HG02642 (cell line): ENCODE data around the gene CLCNKB.
A peak's percentile ranks its signal among the peaks of the same experiment; 100 is the strongest.
"Not testable (repeated sequence)": the region's sequence is repeated elsewhere in the genome, so short reads cannot be mapped to it uniquely, and the experiment has no call there.

ENCODE experiments used
- ATAC-seq: cut with Tn5 transposase; IDR thresholded peaks from one replicate; pipeline ENCODE4 v1.9.1; 2021; ENCODE audit warnings: mild to moderate bottlenecking; ENCODE audit not compliant: unreplicated experiment, poor library complexity

The CLCNKB gene

GRCh38 chr1:16043521-16043920, at the start of gene CLCNKB:
Gene CLCNKB (plus strand): TSS chr1:16043782. CDS start chr1:16044493, 711 bp downstream.
- ATAC-seq, result no peak

GRCh38 chr1:15994081-15994480, 49.5 kb upstream of the CLCNKB start:
- ATAC-seq, result no peak

GRCh38 chr1:15994590-15995351, 48.8 kb upstream of the CLCNKB start:
- ATAC-seq, result no peak

- no peak for ATAC-seq
These were observed 46.5 kb upstream of the CLCNKB start for GRCh38 chr1:15997076-15997585.

GRCh38 chr1:15997637-15998280, 45.8 kb upstream of the CLCNKB start:
- no peak for ATAC-seq

GRCh38 chr1:15998929-15999328, 44.7 kb upstream of the CLCNKB start:
- no peak for ATAC-seq

DNA sequence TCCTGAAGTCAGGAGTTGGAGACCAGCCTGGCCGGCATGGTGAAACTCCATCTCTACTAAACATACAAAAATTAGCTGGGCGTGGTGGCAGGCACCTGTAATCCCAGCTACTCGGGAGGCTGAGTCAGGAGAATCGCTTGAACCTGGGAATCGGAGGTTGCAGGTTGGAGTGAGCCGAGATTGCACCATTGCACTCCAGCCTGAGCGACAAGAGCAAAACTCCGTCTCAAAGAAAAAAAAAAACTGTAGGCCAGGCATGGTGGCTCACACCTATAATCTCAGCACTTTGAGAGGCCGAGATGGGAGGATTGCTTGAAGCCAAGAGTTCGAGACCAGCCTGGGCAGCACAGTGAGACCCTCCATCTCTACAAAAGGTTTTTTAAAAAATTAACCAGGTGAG, 42.3 kb upstream of the CLCNKB start:
- not testable (repeated sequence) for ATAC-seq

- ATAC-seq, result no peak
These were observed 38.0 kb upstream of the CLCNKB start for GRCh38 chr1:16005597-16005996.

- ATAC-seq, result no peak
These were observed 37.6 kb upstream of the CLCNKB start for GRCh38 chr1:16006010-16006409.

DNA sequence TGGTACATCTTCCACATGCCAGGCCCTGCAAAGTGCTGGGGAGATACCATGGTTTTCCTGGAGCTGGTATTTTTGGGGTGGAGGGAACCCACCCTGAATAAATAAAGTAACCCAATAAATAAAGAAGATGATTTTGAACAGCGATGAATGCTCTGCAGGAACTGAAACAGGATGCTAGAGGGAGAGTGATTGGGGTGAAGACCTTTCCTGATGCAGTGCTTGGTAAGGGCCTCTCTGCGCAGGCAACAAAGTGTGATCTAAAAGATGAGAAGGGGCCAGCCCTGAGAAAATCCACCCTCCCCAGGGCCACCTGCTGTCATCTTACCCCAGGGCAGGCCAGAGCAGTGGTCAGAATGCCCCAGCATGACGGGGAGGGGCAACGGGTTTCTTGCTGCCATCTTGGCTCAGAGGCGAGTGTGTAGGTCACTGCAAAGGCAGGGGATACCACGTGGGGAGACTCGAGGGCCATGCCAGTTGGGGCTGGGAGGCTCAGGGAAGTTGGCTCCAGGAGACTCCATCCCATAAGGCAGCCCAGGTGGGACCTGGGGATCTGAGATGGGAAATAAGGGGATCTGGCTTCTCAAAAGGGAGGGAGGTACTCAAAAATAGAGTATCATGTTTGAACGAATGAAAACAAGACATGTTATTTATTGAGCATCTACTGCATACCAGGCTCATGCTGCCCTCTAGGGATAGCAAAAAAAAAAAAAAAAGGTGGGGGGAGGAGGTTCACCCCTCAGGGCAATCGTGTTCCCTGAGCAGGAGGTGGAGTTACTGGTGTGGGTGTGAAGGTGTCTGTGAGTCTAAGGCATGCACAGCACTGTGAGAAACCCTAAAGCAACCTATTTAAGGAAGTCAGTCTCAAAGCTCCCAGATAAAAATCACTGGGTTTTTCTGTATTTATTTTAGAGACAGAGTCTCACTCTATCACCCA, 36.8 kb upstream of the CLCNKB start:
- no peak for ATAC-seq

DNA sequence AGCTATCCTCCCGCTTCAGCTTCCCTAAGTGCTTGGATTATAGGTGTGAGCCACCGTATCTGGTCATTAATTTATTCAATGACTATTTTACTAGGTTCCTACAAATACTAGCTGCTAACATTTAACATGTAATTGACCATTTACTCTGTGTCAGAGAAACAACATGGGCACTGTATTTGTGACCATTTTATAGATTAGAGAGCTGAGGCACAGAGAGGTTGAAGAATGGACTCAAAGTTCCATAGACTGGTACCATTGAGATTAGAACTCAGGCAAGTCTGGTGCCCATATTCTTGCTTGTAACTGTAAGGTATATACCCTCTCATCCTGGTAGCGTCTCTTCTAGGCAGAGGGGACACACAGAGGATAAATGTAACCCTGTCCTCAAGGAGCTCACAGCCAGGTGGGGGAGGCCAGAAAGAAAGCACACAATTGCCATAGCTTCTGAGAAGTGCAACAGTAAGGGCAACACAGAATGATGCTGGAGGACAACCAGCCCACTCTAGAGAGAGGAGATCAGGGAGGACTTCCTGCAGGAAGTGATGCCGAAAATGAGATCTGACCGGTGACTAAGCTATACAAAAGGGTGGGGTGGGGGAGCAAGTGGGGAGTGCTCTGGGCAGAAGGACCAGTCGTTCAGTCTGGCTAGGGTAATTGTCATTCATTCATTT, 35.8 kb upstream of the CLCNKB start:
- ATAC-seq, result no peak

DNA sequence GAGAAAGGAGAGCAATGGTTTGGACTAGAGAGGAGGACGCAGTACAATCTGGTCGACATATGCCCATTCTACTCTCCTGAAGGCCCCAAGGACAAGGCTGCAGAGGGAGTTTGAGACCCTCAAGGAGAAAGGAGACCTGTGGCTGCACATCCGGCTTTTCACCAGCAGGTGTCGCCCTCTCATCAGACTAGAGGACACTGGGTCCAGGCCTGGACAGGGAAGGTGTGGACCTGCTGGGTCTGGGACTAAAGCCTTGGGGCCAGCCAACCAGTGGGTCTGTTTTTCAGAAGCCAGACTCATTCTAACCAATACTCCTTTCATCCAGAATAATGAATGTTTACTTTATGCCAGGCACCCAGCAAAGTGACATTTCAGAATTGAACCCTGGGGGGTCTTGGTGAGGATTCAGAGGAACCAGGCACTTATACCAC, 34.5 kb upstream of the CLCNKB start:
- ATAC-seq, result peak; percentile 37

DNA sequence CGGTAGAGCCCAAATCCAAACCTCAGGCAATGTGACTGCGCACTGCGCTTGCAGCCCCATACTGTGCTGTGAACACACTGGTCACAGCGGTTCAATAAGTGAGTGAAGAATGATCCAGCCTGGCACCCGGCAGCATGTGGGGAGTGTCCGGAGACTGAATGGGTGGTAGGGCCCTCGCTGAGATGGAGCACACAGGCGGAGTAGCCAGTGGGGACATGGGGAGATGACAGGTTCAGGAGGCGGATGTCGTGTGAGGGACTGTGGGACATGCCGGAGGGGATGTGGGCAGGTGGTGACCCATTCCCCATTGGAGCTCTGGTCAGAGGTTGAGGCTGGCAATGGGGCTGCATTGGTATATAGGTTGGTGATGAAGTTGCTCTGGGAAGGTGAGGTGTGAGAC, 33.9 kb upstream of the CLCNKB start:
- no peak for ATAC-seq

DNA sequence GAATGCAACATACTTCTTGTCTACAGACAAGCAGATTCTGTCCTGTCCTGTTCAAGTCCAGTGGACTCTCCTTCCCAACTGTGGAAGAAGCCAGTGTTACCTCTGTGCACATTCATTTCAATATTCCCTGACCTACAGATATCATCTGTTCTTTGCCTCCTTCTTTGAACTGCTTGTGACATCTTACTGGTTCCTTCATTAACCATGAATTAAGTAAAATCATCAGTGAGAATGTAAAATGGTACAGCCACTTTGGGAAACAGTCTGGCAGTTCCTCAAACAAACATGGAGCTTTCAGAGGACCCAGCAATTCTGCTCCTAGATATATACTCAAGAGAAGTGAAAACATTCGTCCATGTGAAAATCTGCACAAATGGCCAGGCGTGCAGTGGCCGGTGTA, 32.7 kb upstream of the CLCNKB start:
- no peak for ATAC-seq

DNA sequence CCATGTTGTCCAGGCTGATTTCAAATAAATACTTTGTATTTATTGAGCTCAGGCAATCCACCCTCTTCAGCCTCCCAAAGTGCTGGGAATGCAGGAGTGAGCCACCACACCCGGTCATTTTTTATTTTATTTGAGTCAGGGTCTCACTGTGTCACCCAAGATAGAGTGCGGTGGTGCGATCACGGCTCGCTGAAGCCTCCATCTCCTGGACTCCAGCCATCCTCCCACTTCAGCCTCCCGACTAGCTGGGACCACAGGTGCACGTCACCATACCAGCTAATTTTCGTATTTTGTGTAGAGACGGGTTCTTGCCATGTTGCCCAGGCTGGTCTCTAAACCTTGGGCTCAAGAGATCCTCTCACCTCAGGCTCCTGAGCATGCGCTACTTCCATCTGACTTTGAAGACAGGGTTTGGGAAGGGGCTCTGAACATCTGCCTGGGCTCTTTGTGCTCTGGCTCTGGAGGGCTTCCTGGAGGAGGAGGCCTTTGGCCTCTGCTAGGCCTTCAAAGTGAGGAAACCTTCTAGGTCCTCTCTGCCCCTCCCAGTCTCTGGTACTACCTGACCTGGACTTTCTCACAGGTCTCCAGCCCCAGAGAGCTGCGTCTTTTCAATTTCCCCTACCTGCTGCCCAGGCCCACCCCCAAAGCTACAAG, 31.5 kb upstream of the CLCNKB start:
- ATAC-seq, result no peak

- no peak for ATAC-seq
These were observed 30.9 kb upstream of the CLCNKB start for GRCh38 chr1:16012590-16013219.

DNA sequence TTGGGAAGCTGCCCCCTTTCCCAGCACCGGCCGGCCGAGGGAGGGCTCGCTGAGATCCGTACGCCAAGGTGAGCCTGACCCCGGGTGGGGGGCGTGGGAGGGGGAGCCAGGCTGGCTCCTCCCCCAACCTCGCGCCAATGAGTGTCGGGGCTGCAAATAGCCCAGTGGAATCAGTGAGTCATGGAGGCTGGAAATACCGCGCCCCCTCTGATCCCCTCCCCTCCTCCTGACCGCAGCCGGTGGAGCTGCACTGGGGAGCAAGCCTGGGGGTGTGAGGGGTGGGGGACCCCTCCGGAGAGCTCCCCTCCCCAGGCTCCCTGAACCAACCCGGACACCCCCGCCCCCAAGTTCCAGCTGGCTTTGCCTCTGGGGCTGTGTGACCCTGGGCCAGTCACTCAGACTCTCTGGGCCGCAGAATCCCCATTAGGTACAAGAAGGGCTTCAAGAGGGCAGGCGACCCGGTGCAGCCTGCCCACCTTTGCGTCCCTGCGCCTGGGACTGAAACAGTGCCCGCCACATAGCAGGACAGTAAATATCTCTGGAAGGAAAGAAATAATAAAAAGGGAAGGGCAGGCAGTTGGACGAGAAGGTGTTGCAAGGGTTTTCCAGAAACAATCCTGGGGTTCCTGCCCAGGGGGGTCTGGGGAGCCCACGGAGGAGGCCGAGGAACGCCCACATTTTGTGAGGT, 30.2 kb upstream of the CLCNKB start:
- no peak for ATAC-seq

GRCh38 chr1:16013908-16014258, 29.7 kb upstream of the CLCNKB start:
- no peak for ATAC-seq
